ENCODE measurements around the gene TH. TPM values are rescaled to one million over a fixed set of nuclear protein-coding genes. Genes with fewer than 3 reads are reported as not detected.

Gene TH
- total RNA-seq, 6 donors from 2014 or later: not detected

- peak in 1 of 2 donors; percentile 76 for DNase-seq
- H3K9me3 ChIP-seq: no peaks in the 10 kb centered on the region
- H3K27ac ChIP-seq: no peak overlapping the region
- H3K36me3 ChIP-seq: no peaks in the 10 kb centered on the region
- no peaks in the 10 kb centered on the region for H3K27me3 ChIP-seq
- ATAC-seq (ENCODE audit: low FRiP score in 2 of 2): no peak
- H3K4me1 ChIP-seq: peaks cover 0 to 16% (median 4%) of the 10 kb centered on the region in 4 donors
- no peak overlapping the region for H3K4me3 ChIP-seq
- 63 to 78% methylated on average over 14 to 23 of the region's 29 CpGs for WGBS, 2 donors
- TF ChIP-seq POLR2A (IDR thresholded peaks at IDR 0.05) (no peak), CTCF (IDR thresholded peaks at IDR 0.05) (no peak), EP300 (IDR thresholded peaks at IDR 0.05) (no peak), POLR2AphosphoS5 (IDR thresholded peaks at IDR 0.05) (no peak)
Observed at GRCh38 chr11:2189938-2190656, 18.5 kb upstream of the TH start.

GRCh38 chr11:2188745-2189144, 17.1 kb upstream of the TH start:
- H3K36me3 ChIP-seq: no peaks in the 10 kb centered on the region
- H3K27me3 ChIP-seq: no peaks in the 10 kb centered on the region
- TF ChIP-seq POLR2A (IDR thresholded peaks at IDR 0.05) (no peak), POLR2AphosphoS5 (IDR thresholded peaks at IDR 0.05) (no peak), EP300 (IDR thresholded peaks at IDR 0.05) (no peak), CTCF (IDR thresholded peaks at IDR 0.05) (no peak)
- DNase-seq (peak in 1 of 2 donors; percentile 54), ATAC-seq (ENCODE audit: low FRiP score in 2 of 2) (no peak)
- H3K27ac ChIP-seq: no peak overlapping the region
- 91 to 93% methylated on average over 19 of the region's 19 CpGs for WGBS, 2 donors
- H3K4me3 ChIP-seq: no peak overlapping the region
- no peaks in the 10 kb centered on the region for H3K9me3 ChIP-seq
- peaks cover 0 to 13% (median 2%) of the 10 kb centered on the region in 4 donors for H3K4me1 ChIP-seq

- 86 to 90% methylated on average over 7 of the region's 7 CpGs for WGBS, 2 donors
- Histone ChIP-seq H3K36me3 (no peaks in the 10 kb centered on the region), H3K27ac (no peak overlapping the region), H3K4me3 (no peak overlapping the region), H3K27me3 (no peaks in the 10 kb centered on the region), H3K9me3 (no peaks in the 10 kb centered on the region), H3K4me1 (peaks cover 0 to 13% (median 2%) of the 10 kb centered on the region in 4 donors)
- no peak for DNase-seq
- no peak for ATAC-seq (ENCODE audit: low FRiP score in 2 of 2)
- TF ChIP-seq CTCF (IDR thresholded peaks at IDR 0.05): no peak
- no peak for TF ChIP-seq EP300 (IDR thresholded peaks at IDR 0.05)
- TF ChIP-seq POLR2A (IDR thresholded peaks at IDR 0.05): no peak
- TF ChIP-seq POLR2AphosphoS5 (IDR thresholded peaks at IDR 0.05): no peak
Observed at GRCh38 chr11:2187280-2187707, 15.7 kb upstream of the TH start.

- Histone ChIP-seq H3K9me3 (no peaks in the 10 kb centered on the region), H3K4me3 (no peak overlapping the region), H3K27ac (no peak overlapping the region), H3K4me1 (peaks cover 0 to 13% (median 2%) of the 10 kb centered on the region in 4 donors), H3K36me3 (no peaks in the 10 kb centered on the region), H3K27me3 (no peaks in the 10 kb centered on the region)
- TF ChIP-seq POLR2A (IDR thresholded peaks at IDR 0.05): no peak
- TF ChIP-seq CTCF (IDR thresholded peaks at IDR 0.05): peak; percentile 10 to 62 (median 50)
- TF ChIP-seq POLR2AphosphoS5 (IDR thresholded peaks at IDR 0.05): no peak
- peak in 1 of 2 donors; percentile 66 for DNase-seq
- 18 to 29% methylated on average over 14 to 15 of the region's 21 CpGs for WGBS, 2 donors
- ATAC-seq (ENCODE audit: low FRiP score in 2 of 2): no peak
Observed at GRCh38 chr11:2186669-2187279, 15.2 kb upstream of the TH start.

All from upper lobe of left lung (tissue), 6 donors.